DMS153 (cell line): Measurements from ENCODE around the gene PRLR.
"Not testable (repeated sequence)": the region's sequence is repeated elsewhere in the genome, so short reads cannot be mapped to it uniquely, and the experiment has no call there.

Experiments used
- DNase-seq: peaks from one replicate; lab custom pipeline; 2025; lab: John Stamatoyannopoulos, UW

Gene PRLR

GRCh38 chr5:35081134-35081533, 149.2 kb downstream of the PRLR start:
- DNase-seq, result no peak

GRCh38 chr5:35073160-35073559, 157.1 kb downstream of the PRLR start:
- DNase-seq, result no peak

- no peak for DNase-seq
Observed at GRCh38 chr5:35069188-35069587, 161.1 kb downstream of the PRLR start.

DNA sequence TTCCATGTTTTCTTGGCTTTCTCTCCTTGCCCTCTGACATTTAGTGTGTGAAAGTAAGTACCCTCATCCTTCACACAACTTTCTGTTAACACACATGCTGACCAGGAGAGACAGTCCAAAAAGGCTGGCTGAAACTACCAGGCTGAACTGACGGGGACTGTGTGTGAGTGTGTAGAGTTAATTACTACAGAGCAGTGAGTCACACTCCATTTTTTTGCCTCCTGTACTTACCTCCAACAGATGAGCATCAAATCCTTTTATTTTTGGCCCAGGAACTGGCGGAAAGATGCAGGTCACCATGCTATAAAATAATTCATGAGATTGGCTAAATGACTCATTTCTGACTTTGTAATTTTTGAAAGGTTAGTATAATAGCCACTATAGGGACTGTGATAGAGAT, 162.3 kb downstream of the PRLR start:
- no peak for DNase-seq

DNA sequence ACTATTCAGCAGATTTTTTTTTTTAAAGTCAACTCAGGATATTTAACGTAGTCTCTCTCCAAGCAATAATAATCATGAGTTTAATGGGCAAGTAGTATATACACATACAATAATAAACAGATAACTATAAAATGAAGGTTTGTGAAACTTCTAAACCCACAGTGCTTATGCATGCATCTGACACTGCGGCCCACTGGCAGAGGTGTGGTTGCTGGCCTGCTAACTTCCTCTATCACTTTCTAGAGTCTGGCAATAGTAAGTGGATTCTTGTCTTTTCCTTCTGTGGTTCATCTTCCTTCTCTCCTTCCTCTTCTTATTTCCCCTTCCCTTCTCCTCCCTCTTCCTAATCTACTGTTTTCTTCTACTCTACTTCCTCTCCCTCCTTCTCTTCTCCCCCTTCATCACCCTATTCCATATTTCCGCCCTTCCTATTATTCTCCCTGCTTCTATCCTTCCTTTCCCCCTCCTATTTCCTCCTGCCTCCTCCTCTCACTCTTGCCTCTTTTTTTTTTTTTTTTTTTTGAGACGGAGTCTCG, 164.0 kb downstream of the PRLR start:
- DNase-seq, result no peak

- no peak for DNase-seq
Observed at GRCh38 chr5:35063414-35063813, 166.9 kb downstream of the PRLR start.

DNA sequence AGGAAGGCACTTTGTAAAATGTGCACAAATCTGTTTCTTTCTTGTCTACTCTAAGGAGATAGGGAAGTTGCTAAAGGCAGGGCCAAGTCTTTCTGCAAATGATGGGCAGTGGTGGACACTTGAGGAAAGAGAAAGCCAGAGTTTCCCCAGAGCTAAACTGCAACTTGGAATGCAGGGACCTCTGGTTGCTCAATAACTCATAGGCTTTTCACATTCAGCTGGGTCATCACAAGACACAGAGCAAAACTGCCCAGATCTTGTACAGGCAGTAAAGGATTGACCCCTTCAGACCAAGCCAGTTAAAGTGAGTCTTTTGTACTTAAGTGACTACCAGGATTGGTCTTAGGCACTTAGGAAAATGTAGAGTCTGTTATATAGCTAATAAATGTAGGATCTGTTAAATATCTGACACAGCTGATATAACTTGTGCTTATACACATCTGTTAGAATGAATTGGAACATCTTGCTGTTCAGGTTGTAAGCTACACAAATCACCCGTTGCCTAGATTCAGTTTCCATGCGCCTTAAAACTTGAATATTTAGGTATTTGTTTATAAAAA, 169.0 kb downstream of the PRLR start:
- no peak for DNase-seq

DNA sequence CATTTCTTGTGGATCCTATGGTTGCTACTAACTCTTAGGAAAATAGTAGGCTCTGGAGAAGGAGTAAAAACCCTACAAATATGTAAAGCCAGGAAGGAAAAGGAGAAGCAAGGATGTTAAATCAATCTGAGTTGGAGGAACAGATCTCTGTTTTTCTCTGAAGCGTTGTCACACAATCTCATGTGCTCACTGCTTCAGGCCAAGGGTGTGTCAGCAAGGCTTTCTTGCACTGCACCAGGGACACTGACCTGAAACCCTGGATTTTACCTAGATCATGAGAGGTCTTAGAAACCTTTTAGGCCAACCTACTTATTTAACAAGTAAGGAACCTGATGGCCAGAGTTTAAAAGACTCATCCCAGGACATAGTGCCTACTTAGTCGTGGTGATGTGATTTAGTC, 170.1 kb downstream of the PRLR start:
- DNase-seq, result no peak

GRCh38 chr5:35059251-35059650, 171.0 kb downstream of the PRLR start:
- no peak for DNase-seq

DNA sequence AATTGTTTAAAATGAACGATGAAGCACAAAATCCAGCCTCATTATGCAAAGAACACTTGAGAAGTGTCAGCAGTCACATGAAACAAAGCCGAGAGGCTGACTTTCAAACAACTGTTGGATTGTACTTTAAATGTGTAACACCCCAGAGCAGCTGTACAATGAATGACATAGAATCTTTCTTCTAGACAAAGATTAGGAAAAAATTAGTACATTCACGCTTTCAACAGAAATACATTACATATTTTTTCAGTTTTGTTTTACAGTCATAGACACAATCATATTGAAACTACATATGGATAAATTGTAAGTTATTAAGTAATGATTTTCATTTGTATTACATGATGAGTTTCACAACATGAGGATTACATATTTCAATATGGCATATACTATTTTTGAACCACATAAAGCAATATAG, 171.9 kb downstream of the PRLR start:
- no peak for DNase-seq

GRCh38 chr5:35056686-35057085, 173.6 kb downstream of the PRLR start:
- DNase-seq, result no peak

DNA sequence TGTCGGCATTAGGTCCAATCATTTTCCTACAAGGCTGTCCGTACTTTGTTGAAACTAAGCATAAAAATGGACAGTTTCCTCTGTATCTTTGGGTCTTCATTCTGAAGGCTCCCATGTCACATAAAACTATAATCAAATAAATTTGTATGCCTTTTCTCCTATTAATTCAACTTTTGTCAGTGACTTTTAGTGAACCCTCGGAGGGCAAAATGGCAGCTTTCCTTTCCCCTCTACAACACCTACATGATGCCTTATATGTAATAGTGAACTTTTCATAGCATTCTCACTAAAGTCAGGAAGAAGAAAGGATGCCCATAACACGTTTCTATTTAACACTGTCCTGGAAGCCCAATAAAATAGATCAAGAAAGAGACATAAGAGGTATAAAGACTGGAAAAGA, 177.4 kb downstream of the PRLR start:
- no peak for DNase-seq

- no peak for DNase-seq
Observed at GRCh38 chr5:35050541-35051126, 179.7 kb downstream of the PRLR start.

DNA sequence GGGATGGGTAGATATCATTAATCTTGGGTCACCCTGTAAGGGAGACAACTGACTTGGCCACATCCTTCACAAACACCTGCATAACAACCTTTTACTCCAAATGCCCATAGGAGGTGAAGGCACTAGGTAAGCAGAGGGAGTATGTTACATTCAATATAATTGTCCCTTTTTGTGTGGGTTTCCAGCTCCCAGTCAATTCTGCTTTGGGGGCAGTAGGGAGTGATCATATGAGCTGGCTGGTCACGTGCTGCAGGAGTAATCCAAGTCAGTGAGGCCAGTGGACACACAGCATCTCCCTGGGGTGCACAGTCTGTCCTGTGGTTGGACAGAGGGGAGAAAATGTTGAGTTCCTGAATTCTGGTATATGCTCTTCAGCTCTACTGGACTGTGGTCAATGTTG, 181.4 kb downstream of the PRLR start:
- DNase-seq, result no peak

- DNase-seq, result no peak
Observed at GRCh38 chr5:35047785-35048404, 182.4 kb downstream of the PRLR start, which contains the start of gene AGXT2. AGXT2 (minus strand) TSS chr5:35047949; CDS start chr5:35047892, 57 bp downstream.

GRCh38 chr5:35046774-35047173, 183.5 kb downstream of the PRLR start:
- DNase-seq, result no peak

GRCh38 chr5:35045280-35045679, 185.0 kb downstream of the PRLR start:
- DNase-seq, result no peak

- no peak for DNase-seq
Observed at GRCh38 chr5:35044649-35045048, 185.6 kb downstream of the PRLR start.

DNA sequence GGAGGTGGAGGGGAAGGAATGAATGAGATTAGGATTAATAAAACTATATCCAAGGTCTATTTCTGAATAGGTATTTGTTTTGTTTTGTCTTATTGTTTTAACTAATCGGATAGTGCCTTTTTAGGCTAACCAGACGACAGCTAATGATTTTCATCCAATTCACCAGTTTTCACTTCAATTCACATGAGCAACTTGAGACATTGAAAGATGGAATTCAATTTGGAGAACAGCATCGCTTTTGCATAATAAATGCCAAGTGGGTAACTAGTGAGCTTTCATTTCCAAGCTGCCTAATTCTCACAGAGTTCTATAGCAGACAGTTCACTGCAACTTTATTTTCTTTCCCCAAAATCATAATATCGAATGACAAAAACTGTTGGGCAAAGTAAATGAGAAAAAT, 187.5 kb downstream of the PRLR start:
- DNase-seq, result no peak

DNA sequence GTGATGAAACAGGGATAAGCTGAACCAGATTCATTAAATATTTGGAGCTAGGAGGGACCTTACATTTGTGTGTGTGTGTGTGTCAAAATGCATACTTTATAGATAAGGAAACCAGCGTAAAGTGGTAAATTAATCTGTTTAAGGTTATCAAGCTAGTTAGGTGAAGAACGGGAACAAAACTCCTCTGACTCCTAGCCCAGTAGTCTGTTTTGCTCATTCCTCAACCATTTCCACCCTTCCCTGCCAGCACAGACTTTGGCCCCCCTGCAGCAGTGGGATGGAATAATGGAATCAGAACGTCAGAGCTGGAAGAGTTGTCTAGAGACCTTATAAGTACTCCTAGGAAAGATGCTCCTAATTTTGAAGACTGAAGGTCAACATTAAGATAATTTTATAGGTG, 189.0 kb downstream of the PRLR start:
- DNase-seq, result no peak

- DNase-seq, result no peak
Observed at GRCh38 chr5:35038891-35039290, 191.4 kb downstream of the PRLR start.

DNA sequence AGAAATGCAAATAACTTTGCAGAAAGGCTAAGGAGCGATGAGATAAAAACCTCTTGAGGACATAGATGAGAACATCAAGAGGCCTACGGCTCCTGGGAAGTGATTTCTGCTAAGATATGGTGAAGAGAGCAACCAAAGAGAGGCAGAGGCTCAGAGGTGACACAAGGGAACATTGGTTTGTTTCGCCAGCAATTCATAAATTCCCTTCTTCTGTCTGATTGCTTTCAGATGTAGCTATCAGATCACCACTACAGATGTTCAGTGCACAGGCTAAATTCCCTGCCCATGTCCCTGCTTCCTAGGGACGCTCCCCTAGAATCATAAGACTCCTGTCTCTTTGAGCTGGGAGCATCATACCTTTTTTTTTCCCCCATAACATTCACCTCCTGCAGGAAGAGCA, 193.8 kb downstream of the PRLR start:
- DNase-seq, result no peak

DNA sequence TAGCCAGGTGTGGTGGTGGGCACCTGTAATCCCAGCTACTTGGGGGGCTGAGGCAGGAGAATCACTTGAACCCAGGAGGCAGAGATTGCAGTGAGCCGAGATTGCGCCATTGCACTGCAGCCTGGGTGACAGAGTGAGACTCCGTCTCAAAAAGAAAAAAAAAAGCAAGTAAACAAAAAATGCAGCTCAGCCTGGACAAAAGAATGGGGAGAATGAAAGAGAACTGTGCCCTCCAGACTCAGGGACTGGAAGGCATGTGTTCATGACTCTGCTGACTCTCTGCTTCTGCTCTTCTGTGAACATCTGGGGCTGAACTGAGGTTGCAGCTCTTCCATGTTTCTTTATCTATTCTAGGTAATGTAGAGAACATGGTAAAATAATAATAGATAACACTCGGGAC, 194.4 kb downstream of the PRLR start:
- not testable (repeated sequence) for DNase-seq

- DNase-seq, result no peak
Observed at GRCh38 chr5:35035271-35035670, 195.0 kb downstream of the PRLR start.
